GM23338 (cell line): ENCODE data around the gene MAMDC2.

Experiments
- CREB1 ChIP-seq: fragments of 250-450 bp; sonication (Bioruptor Pico); IDR thresholded peaks from 2 replicates; pipeline ENCODE4 v1.5.0; 2020; ENCODE audit warnings: low read depth, mild to moderate bottlenecking, moderate library complexity
- EZH2 ChIP-seq: fragments of 200-600 bp; sonication (generic); IDR thresholded peaks from one replicate; pipeline ENCODE4 v1.8.0; 2017; ENCODE audit warnings: antibody characterized with exemption, mild to moderate bottlenecking, low read depth; ENCODE audit not compliant: unreplicated experiment
- JUNB ChIP-seq: IDR thresholded peaks from one replicate; pipeline ENCODE4 v1.6.1; 2016; ENCODE audit warnings: antibody characterized with exemption; ENCODE audit not compliant: unreplicated experiment
- POLR2AphosphoS5 ChIP-seq: IDR thresholded peaks from 2 replicates; pipeline ENCODE4 v1.6.1; 2016; ENCODE audit warnings: antibody characterized with exemption, low read depth
- STAT1 ChIP-seq: IDR thresholded peaks from one replicate; pipeline ENCODE4 v1.6.1; 2016; ENCODE audit warnings: antibody characterized with exemption; ENCODE audit not compliant: unreplicated experiment
- TF ChIP-seq, protein P1 (sequence below), 2 experiments: fragments of 200-600 bp in 1 of 2; sonication (generic) in 1 of 2; conservative IDR thresholded peaks; 2 replicates each; pipeline versions ENCODE4 v1.5.1 to v1.6.1; 2016 to 2017; ENCODE audit warnings: antibody characterized with exemption in 2 of 2, low read depth in 2 of 2, mild to moderate bottlenecking in 2 of 2, moderate library complexity in 1 of 2

DNA sequence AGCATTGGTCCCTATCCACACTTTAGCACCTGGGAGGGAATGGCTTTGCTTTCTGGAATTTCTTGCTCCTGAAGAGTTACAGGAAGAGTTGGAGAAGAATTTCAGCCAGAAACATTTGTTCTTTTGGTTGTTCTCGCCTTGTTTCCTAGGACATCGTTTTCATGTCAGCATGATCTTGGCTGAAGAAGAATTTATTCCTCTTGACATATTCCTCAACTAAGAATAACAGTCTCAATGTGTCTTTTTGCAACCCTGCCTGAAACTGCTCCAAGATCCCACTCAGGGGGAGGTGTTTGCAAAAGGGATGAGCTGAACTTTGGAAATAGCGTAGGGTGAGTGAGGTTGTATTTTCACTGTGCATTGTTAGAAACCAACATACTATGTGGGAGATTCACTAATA is 26.1 kb downstream of the MAMDC2 start:
- TF ChIP-seq JUNB = no peak
- TF ChIP-seq, protein P1, sequence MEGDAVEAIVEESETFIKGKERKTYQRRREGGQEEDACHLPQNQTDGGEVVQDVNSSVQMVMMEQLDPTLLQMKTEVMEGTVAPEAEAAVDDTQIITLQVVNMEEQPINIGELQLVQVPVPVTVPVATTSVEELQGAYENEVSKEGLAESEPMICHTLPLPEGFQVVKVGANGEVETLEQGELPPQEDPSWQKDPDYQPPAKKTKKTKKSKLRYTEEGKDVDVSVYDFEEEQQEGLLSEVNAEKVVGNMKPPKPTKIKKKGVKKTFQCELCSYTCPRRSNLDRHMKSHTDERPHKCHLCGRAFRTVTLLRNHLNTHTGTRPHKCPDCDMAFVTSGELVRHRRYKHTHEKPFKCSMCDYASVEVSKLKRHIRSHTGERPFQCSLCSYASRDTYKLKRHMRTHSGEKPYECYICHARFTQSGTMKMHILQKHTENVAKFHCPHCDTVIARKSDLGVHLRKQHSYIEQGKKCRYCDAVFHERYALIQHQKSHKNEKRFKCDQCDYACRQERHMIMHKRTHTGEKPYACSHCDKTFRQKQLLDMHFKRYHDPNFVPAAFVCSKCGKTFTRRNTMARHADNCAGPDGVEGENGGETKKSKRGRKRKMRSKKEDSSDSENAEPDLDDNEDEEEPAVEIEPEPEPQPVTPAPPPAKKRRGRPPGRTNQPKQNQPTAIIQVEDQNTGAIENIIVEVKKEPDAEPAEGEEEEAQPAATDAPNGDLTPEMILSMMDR (conservative IDR thresholded peaks at IDR 0.05; ENCODE audit: low read depth in 2 of 2) = no peak
- TF ChIP-seq CREB1 (CRISPR knock-in tag) = no peak
- no peak for TF ChIP-seq POLR2AphosphoS5
- no peak for TF ChIP-seq EZH2
- TF ChIP-seq STAT1 = no peak
